Head of caudate nucleus (tissue), 42 donors: ENCODE data around the gene ANTXRL.
"Not testable (repeated sequence)": the region's sequence is repeated elsewhere in the genome, so short reads cannot be mapped to it uniquely, and the experiment has no call there.

ENCODE experiments used
- DNase-seq, 42 donors: peaks; one replicate each; pipeline versions ENCODE4 v3.0.0 to v3.0.0-alpha.2; 2020 to 2021; ENCODE audit warnings: mixed read lengths in 7 of 42
- intact Hi-C: fragments of 100-400 bp; cut with DNase I; formaldehyde crosslinking; loops from one replicate; pipeline ENCODE4 v1.15.0; 2022

The ANTXRL gene

GRCh38 chr10:46312953-46313352, 26.2 kb downstream of the ANTXRL start:
- intact Hi-C loops = no loop called here
- DNase-seq = peak in 5 of 42 donors; percentile 4 to 24 (median 10)

- DNase-seq = peak in 6 of 42 donors; percentile 3 to 26 (median 13)
- intact Hi-C loops = no loop called here
These were observed 27.3 kb downstream of the ANTXRL start for GRCh38 chr10:46314071-46314470.

- intact Hi-C loops = not testable (repeated sequence)
- DNase-seq = peak in 4 of 42 donors; percentile 3 to 37 (median 18)
These were observed 28.5 kb downstream of the ANTXRL start for GRCh38 chr10:46315071-46315860.

GRCh38 chr10:46317370-46317769, 30.6 kb downstream of the ANTXRL start:
- intact Hi-C loops = no loop called here
- DNase-seq = peak in 3 of 42 donors; percentile 2 to 32 (median 25)

- DNase-seq = peak in 3 of 42 donors; percentile 2 to 25 (median 12)
- intact Hi-C loops = no loop called here
These were observed 31.1 kb downstream of the ANTXRL start for GRCh38 chr10:46317889-46318288.

- intact Hi-C loops = no loop called here
- DNase-seq = peak in 3 of 42 donors; percentile 9 to 27 (median 12)
These were observed 32.0 kb downstream of the ANTXRL start for GRCh38 chr10:46318799-46319198.

GRCh38 chr10:46319389-46319788, 32.6 kb downstream of the ANTXRL start:
- peak in 1 of 42 donors; percentile 19 for DNase-seq
- intact Hi-C loops = no loop called here

- DNase-seq = peak in 1 of 42 donors; percentile 3
- intact Hi-C loops = no loop called here
These were observed 35.0 kb downstream of the ANTXRL start for GRCh38 chr10:46321770-46322169.

GRCh38 chr10:46323176-46323575, 36.4 kb downstream of the ANTXRL start:
- intact Hi-C loops = no loop called here
- no peak for DNase-seq

- intact Hi-C loops = no loop called here
- DNase-seq = peak in 6 of 42 donors; percentile 8 to 53 (median 28)
These were observed 38.2 kb downstream of the ANTXRL start for GRCh38 chr10:46325021-46325420.

GRCh38 chr10:46326066-46326465, 39.3 kb downstream of the ANTXRL start:
- peak in 2 of 42 donors; percentile 11 to 38 for DNase-seq
- intact Hi-C loops = no loop called here

- DNase-seq = peak in 3 of 42 donors; percentile 9 to 36 (median 36)
- intact Hi-C loops = no loop called here
These were observed 40.2 kb downstream of the ANTXRL start for GRCh38 chr10:46326971-46327370.

GRCh38 chr10:46327685-46328084, 40.9 kb downstream of the ANTXRL start:
- intact Hi-C loops = no loop called here
- peak in 3 of 42 donors; percentile 8 to 38 (median 19) for DNase-seq

- intact Hi-C loops = no loop called here
- peak in 40 of 42 donors; percentile 28 to 89 (median 79) for DNase-seq
These were observed 42.3 kb downstream of the ANTXRL start for GRCh38 chr10:46328853-46329689.

GRCh38 chr10:46329690-46330016, 42.9 kb downstream of the ANTXRL start:
- DNase-seq = peak in 6 of 42 donors; percentile 8 to 43 (median 24)
- intact Hi-C loops = no loop called here

GRCh38 chr10:46330894-46331293, 44.1 kb downstream of the ANTXRL start:
- intact Hi-C loops = no loop called here
- DNase-seq = peak in 1 of 42 donors; percentile 25

- intact Hi-C loops, DNase-seq: not testable (repeated sequence)
These were observed 78.7 kb downstream of the ANTXRL start for GRCh38 chr10:46365484-46365883.

GRCh38 chr10:46367209-46367608, 80.4 kb downstream of the ANTXRL start:
- DNase-seq, intact Hi-C loops: not testable (repeated sequence)

- intact Hi-C loops = not testable (repeated sequence)
- DNase-seq = peak in 1 of 42 donors; percentile 32
These were observed 81.0 kb downstream of the ANTXRL start for GRCh38 chr10:46367666-46368240.

- DNase-seq, intact Hi-C loops: not testable (repeated sequence)
These were observed 82.2 kb downstream of the ANTXRL start for GRCh38 chr10:46368956-46369355.
